HepG2 (cell line): ENCODE measurements around the gene ESYT3. TPM values are rescaled to one million over a fixed set of nuclear protein-coding genes. Genes with fewer than 3 reads are reported as not detected.
A peak's percentile ranks its signal among the peaks of the same experiment; 100 is the strongest.

ENCODE experiments used
- ESRRA ChIP-seq: sonication (generic); formaldehyde crosslinking; IDR thresholded peaks from 2 replicates; pipeline ENCODE4 v1.5.1; 2020; ENCODE audit warnings: mild to moderate bottlenecking, low read depth, missing genetic modification reagents
- GTF2F1 ChIP-seq: fragments of 150-350 bp; IDR thresholded peaks from 2 replicates; pipeline ENCODE4 v1.6.1; 2014; ENCODE audit warnings: low read length
- HOXA9 ChIP-seq: sonication (generic); formaldehyde crosslinking; IDR thresholded peaks from 2 replicates; pipeline ENCODE4 v1.8.1; 2022; ENCODE audit warnings: missing genetic modification reagents, mild to moderate bottlenecking, moderate library complexity, borderline replicate concordance
- MYC ChIP-seq: sonication (generic); formaldehyde crosslinking; IDR thresholded peaks from 2 replicates; pipeline ENCODE4 v1.9.0; 2021; ENCODE audit warnings: missing genetic modification reagents, borderline replicate concordance
- MYNN ChIP-seq: sonication (generic); formaldehyde crosslinking; IDR thresholded peaks from 2 replicates; pipeline ENCODE4 v1.4.0; 2020; ENCODE audit warnings: mild to moderate bottlenecking, low read depth, missing genetic modification reagents
- MYPOP ChIP-seq: sonication (generic); formaldehyde crosslinking; IDR thresholded peaks from 2 replicates; pipeline ENCODE4 v1.8.1; 2023; ENCODE audit warnings: mild to moderate bottlenecking, moderate library complexity, missing genetic modification reagents
- NR2F1 ChIP-seq, 2 experiments: fragments of 450-650 bp in 1 of 2; formaldehyde crosslinking in 1 of 2; IDR thresholded peaks; 2 replicates each; pipeline versions ENCODE4 v1.5.0 to v1.6.1; 2016 to 2020; ENCODE audit warnings: mild to moderate bottlenecking in 1 of 2, missing compliant biosample characterization in 1 of 2, missing genetic modification reagents in 1 of 2, moderate library complexity in 1 of 2
- SALL1 ChIP-seq: sonication (generic); formaldehyde crosslinking; IDR thresholded peaks from 2 replicates; pipeline ENCODE4 v1.8.0; 2022; ENCODE audit warnings: mild to moderate bottlenecking, missing genetic modification reagents
- SNAPC4 ChIP-seq: sonication (generic); formaldehyde crosslinking; IDR thresholded peaks from 2 replicates; pipeline ENCODE4 v1.4.0; 2020; ENCODE audit warnings: mild to moderate bottlenecking, missing genetic modification reagents
- THAP7 ChIP-seq: sonication (generic); formaldehyde crosslinking; IDR thresholded peaks from 2 replicates; pipeline ENCODE4 v1.8.1; 2023; ENCODE audit warnings: mild to moderate bottlenecking, missing genetic modification reagents
- TRAFD1 ChIP-seq: sonication (generic); formaldehyde crosslinking; IDR thresholded peaks from 2 replicates; pipeline ENCODE4 v1.5.1; 2020; ENCODE audit warnings: missing genetic modification reagents, mild to moderate bottlenecking, borderline replicate concordance
- ZEB1 ChIP-seq: IDR thresholded peaks from 2 replicates; pipeline ENCODE4 v1.6.1; 2012; ENCODE audit warnings: mild to moderate bottlenecking, low read depth, inconsistent platforms; ENCODE audit not compliant: insufficient replicate concordance
- ZFP37 ChIP-seq: sonication (generic); formaldehyde crosslinking; IDR thresholded peaks from 2 replicates; pipeline ENCODE4 v1.4.0; 2020; ENCODE audit warnings: missing genetic modification reagents, borderline replicate concordance
- ZNF256 ChIP-seq: sonication (generic); formaldehyde crosslinking; conservative IDR thresholded peaks from 2 replicates; pipeline ENCODE4 v1.4.0; 2020; ENCODE audit warnings: missing genetic modification reagents
- ZNF354B ChIP-seq: sonication (generic); formaldehyde crosslinking; IDR thresholded peaks from 2 replicates; pipeline ENCODE4 v1.8.0; 2022; ENCODE audit warnings: mild to moderate bottlenecking, missing genetic modification reagents
- ZNF501 ChIP-seq: sonication (generic); formaldehyde crosslinking; IDR thresholded peaks from 2 replicates; pipeline ENCODE4 v1.5.1; 2020; ENCODE audit warnings: mild to moderate bottlenecking, moderate library complexity, missing genetic modification reagents
- ZNF557 ChIP-seq: sonication (generic); formaldehyde crosslinking; IDR thresholded peaks from 2 replicates; pipeline ENCODE4 v1.4.0; 2020; ENCODE audit warnings: missing genetic modification reagents
- ZNF770 ChIP-seq: sonication (generic); formaldehyde crosslinking; IDR thresholded peaks from 2 replicates; pipeline ENCODE4 v1.5.0; 2020; ENCODE audit warnings: mild to moderate bottlenecking, missing genetic modification reagents
- polyA plus RNA-seq, 8 experiments: library from polyadenylated mRNA; depleted of rRNA in 3 of 8; stranded (reverse) in 7 of 8; unstranded in 1 of 8; fragments of >200 nt; fragmentation: Illumina TruSeq in 4 of 8; extraction: Trizol in 4 of 8; gene quantifications; 2 replicates each; pipeline versions ENCODE4 v1.2.1 to v1.2.3, GENCODE V29; 2011 to 2016; ENCODE audit warnings: low read depth in 4 of 8, missing spikeins in 1 of 8, mixed read lengths in 1 of 8; ENCODE audit not compliant: insufficient read depth in 1 of 8
- total RNA-seq, 5 experiments: library from RNA; depleted of rRNA; stranded (reverse); fragments of >200 nt; fragmentation: Illumina TruSeq; extraction: Trizol; gene quantifications; 2 replicates each; pipeline ENCODE4 v1.2.3, GENCODE V29; 2016; ENCODE audit warnings: low read depth in 1 of 5

ESYT3 gene
- total and polyA plus RNA-seq, 2 of the 13 experiments (the other 11 are each of a cell fraction or from before 2014, with no cell fraction given), result 1.5 to 4.1 TPM

- peak; percentile 89 for TF ChIP-seq ZNF501 (CRISPR knock-in tag)
- TF ChIP-seq ZNF770 (CRISPR knock-in tag), result peak; percentile 65; the same call in 1 of the 2 replicates
- peak; percentile 95 for TF ChIP-seq MYC (CRISPR knock-in tag)
- TF ChIP-seq MYPOP (CRISPR knock-in tag), result peak; percentile 98
- TF ChIP-seq SALL1 (CRISPR knock-in tag), result peak; percentile 96
- peak; percentile 76; the same call in 1 of the 2 replicates for TF ChIP-seq HOXA9
- peak; percentile 77; the same call in 1 of the 2 replicates for TF ChIP-seq MYNN
- peak; percentile 73 to 88; a peak in 3 of 4 replicates for TF ChIP-seq NR2F1 (CRISPR knock-in tag; IDR thresholded peaks at IDR 0.05)
- peak; percentile 91; the same call in 1 of the 2 replicates for TF ChIP-seq THAP7 (CRISPR knock-in tag)
- no peak; the same call in 1 of the 2 replicates for TF ChIP-seq SNAPC4
- TF ChIP-seq ZNF354B, result 0 out of 2 replicates have a peak, but pooled peaks have one; percentile 25
- 0 out of 2 replicates have a peak, but pooled peaks have one; percentile 57 for TF ChIP-seq ESRRA (CRISPR knock-in tag)
- 0 out of 2 replicates have a peak, but pooled peaks have one; percentile 38 for TF ChIP-seq TRAFD1 (CRISPR knock-in tag)
- TF ChIP-seq GTF2F1, result no peak
- TF ChIP-seq ZFP37 (CRISPR knock-in tag), result peak; percentile 86
- TF ChIP-seq ZEB1, result peak; percentile 25
- peak; percentile 98 for TF ChIP-seq ZNF557 (CRISPR knock-in tag)
- peak; percentile 98 for TF ChIP-seq ZNF256
Measured at GRCh38 chr3:138434276-138434874, at the start of gene ESYT3 (continued).
